Ishikawa (cell line): ENCODE results near the gene CLSTN1.

ENCODE experiments used
- CEBPB ChIP-seq: IDR thresholded peaks from 2 replicates; pipeline ENCODE4 v1.6.1; 2012
- EP300 ChIP-seq: IDR thresholded peaks from 2 replicates; pipeline ENCODE4 v1.6.1; 2012; ENCODE audit warnings: borderline replicate concordance
- NFIC ChIP-seq: IDR thresholded peaks from 2 replicates; pipeline ENCODE4 v1.6.1; 2012
- REST ChIP-seq: IDR thresholded peaks from 2 replicates; pipeline ENCODE4 v1.6.1; 2012; ENCODE audit warnings: low read depth, mild to moderate bottlenecking
- TAF1 ChIP-seq: IDR thresholded peaks from 2 replicates; pipeline ENCODE4 v1.6.1; 2012; ENCODE audit warnings: low read depth, mild to moderate bottlenecking
- TCF12 ChIP-seq: IDR thresholded peaks from 2 replicates; pipeline ENCODE4 v1.6.1; 2012; ENCODE audit warnings: low read depth
- TEAD4 ChIP-seq: IDR thresholded peaks from 2 replicates; pipeline ENCODE4 v1.6.1; 2012
- TF ChIP-seq, protein P1 (sequence below): IDR thresholded peaks from 2 replicates; pipeline ENCODE4 v1.6.1; 2012
- TF ChIP-seq, protein P2 (sequence below): IDR thresholded peaks from 2 replicates; pipeline ENCODE4 v1.6.1; 2012

DNA sequence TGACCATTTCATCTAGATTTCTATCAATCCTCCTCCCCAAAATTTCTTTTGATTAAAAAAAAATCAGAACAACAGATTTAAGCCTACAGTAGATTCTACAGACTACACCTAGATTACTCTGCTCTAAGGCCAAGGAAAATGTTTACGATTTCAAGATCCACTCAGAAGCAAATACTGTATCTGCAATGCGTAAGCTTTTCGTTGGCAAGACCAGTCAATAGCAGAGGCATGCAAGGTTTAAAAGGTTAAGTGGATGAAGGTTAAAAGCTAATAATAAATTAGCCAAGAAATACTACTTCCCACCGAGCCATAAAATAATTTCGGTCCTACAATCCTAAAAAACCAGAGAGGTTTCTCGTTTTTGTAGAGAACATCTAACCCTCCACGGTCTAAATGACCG lies 1.3 kb downstream of the CLSTN1 start:
- TF ChIP-seq, protein P1, sequence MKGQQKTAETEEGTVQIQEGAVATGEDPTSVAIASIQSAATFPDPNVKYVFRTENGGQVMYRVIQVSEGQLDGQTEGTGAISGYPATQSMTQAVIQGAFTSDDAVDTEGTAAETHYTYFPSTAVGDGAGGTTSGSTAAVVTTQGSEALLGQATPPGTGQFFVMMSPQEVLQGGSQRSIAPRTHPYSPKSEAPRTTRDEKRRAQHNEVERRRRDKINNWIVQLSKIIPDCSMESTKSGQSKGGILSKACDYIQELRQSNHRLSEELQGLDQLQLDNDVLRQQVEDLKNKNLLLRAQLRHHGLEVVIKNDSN = no peak
- TF ChIP-seq TCF12 (no peak), CEBPB (no peak), REST (no peak), NFIC (no peak), EP300 (no peak), TAF1 (no peak), TEAD4 (no peak)
- TF ChIP-seq, protein P2, sequence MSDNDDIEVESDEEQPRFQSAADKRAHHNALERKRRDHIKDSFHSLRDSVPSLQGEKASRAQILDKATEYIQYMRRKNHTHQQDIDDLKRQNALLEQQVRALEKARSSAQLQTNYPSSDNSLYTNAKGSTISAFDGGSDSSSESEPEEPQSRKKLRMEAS = no peak
